Measurements from ENCODE around the gene STEAP2.

STEAP2 gene

GRCh38 chr7:90236721-90237289 lies 25.3 kb downstream of the STEAP2 start:
- ATAC-seq (ENCODE audit: low read depth) (no peak), DNase-seq (ENCODE audit: low spot score) (no peak)
- Histone ChIP-seq H3K4me3 (ENCODE audit: severe bottlenecking) (no peak overlapping the region), H3K9me3 (ENCODE audit: severe bottlenecking) (no peaks in the 10 kb centered on the region), H3K4me1 (ENCODE audit: insufficient read depth, poor library complexity, severe bottlenecking) (peaks cover 3% of the 10 kb centered on the region), H3K36me3 (ENCODE audit: low read depth) (no peaks in the 10 kb centered on the region), H3K27me3 (ENCODE audit: insufficient read depth, poor library complexity, severe bottlenecking) (no peaks in the 10 kb centered on the region), H3K27ac (ENCODE audit: poor library complexity, severe bottlenecking) (no peak overlapping the region)
- no peak for TF ChIP-seq CTCF (IDR thresholded peaks at IDR 0.05; ENCODE audit: poor library complexity, severe bottlenecking)

GRCh38 chr7:90238022-90238421 lies 26.5 kb downstream of the STEAP2 start:
- no peak overlapping the region for H3K27ac ChIP-seq (ENCODE audit: poor library complexity, severe bottlenecking)
- ATAC-seq (ENCODE audit: low read depth), result no peak
- no peak for TF ChIP-seq CTCF (IDR thresholded peaks at IDR 0.05; ENCODE audit: poor library complexity, severe bottlenecking)

GRCh38 chr7:90238583-90238982 lies 27.0 kb downstream of the STEAP2 start:
- ATAC-seq (ENCODE audit: low read depth), result no peak
- H3K36me3 ChIP-seq (ENCODE audit: low read depth), result no peaks in the 10 kb centered on the region
- H3K9me3 ChIP-seq (ENCODE audit: severe bottlenecking), result no peaks in the 10 kb centered on the region
- no peak overlapping the region for H3K27ac ChIP-seq (ENCODE audit: poor library complexity, severe bottlenecking)
- no peak overlapping the region for H3K4me3 ChIP-seq (ENCODE audit: severe bottlenecking)
- peaks cover 3% of the 10 kb centered on the region for H3K4me1 ChIP-seq (ENCODE audit: insufficient read depth, poor library complexity, severe bottlenecking)
- H3K27me3 ChIP-seq (ENCODE audit: insufficient read depth, poor library complexity, severe bottlenecking), result no peaks in the 10 kb centered on the region
- no peak for DNase-seq (ENCODE audit: low spot score)
- no peak for TF ChIP-seq CTCF (IDR thresholded peaks at IDR 0.05; ENCODE audit: poor library complexity, severe bottlenecking)

More at GRCh38 chr7:90238022-90238421, 26.5 kb downstream of the STEAP2 start:
- Histone ChIP-seq H3K27me3 (ENCODE audit: insufficient read depth, poor library complexity, severe bottlenecking) (no peaks in the 10 kb centered on the region), H3K4me1 (ENCODE audit: insufficient read depth, poor library complexity, severe bottlenecking) (peaks cover 3% of the 10 kb centered on the region), H3K4me3 (ENCODE audit: severe bottlenecking) (no peak overlapping the region), H3K36me3 (ENCODE audit: low read depth) (no peaks in the 10 kb centered on the region), H3K9me3 (ENCODE audit: severe bottlenecking) (no peaks in the 10 kb centered on the region)
- DNase-seq (ENCODE audit: low spot score), result no peak

- Histone ChIP-seq H3K36me3 (ENCODE audit: low read depth) (no peaks in the 10 kb centered on the region), H3K27me3 (ENCODE audit: insufficient read depth, poor library complexity, severe bottlenecking) (no peaks in the 10 kb centered on the region), H3K9me3 (ENCODE audit: severe bottlenecking) (no peaks in the 10 kb centered on the region), H3K27ac (ENCODE audit: poor library complexity, severe bottlenecking) (no peak overlapping the region), H3K4me3 (ENCODE audit: severe bottlenecking) (no peak overlapping the region), H3K4me1 (ENCODE audit: insufficient read depth, poor library complexity, severe bottlenecking) (peaks cover 3% of the 10 kb centered on the region)
- DNase-seq (ENCODE audit: low spot score) (no peak), ATAC-seq (ENCODE audit: low read depth) (no peak)
- no peak for TF ChIP-seq CTCF (IDR thresholded peaks at IDR 0.05; ENCODE audit: poor library complexity, severe bottlenecking)
Measured at GRCh38 chr7:90239050-90239449, 27.5 kb downstream of the STEAP2 start.

- Histone ChIP-seq H3K36me3 (ENCODE audit: low read depth) (no peaks in the 10 kb centered on the region), H3K9me3 (ENCODE audit: severe bottlenecking) (no peaks in the 10 kb centered on the region), H3K4me1 (ENCODE audit: insufficient read depth, poor library complexity, severe bottlenecking) (peaks cover 3% of the 10 kb centered on the region), H3K27me3 (ENCODE audit: insufficient read depth, poor library complexity, severe bottlenecking) (no peaks in the 10 kb centered on the region), H3K4me3 (ENCODE audit: severe bottlenecking) (no peak overlapping the region), H3K27ac (ENCODE audit: poor library complexity, severe bottlenecking) (no peak overlapping the region)
- ATAC-seq (ENCODE audit: low read depth), result no peak
- no peak for DNase-seq (ENCODE audit: low spot score)
- TF ChIP-seq CTCF (IDR thresholded peaks at IDR 0.05; ENCODE audit: poor library complexity, severe bottlenecking), result no peak
Measured at GRCh38 chr7:90239625-90240228, 28.2 kb downstream of the STEAP2 start.
